HG02970 (cell line): Measurements from ENCODE around the gene TEX261.
A peak's percentile ranks its signal among the peaks of the same experiment; 100 is the strongest.
"Not testable (repeated sequence)": the region's sequence is repeated elsewhere in the genome, so short reads cannot be mapped to it uniquely, and the experiment has no call there.

ENCODE experiments used
- ATAC-seq: cut with Tn5 transposase; IDR thresholded peaks from one replicate; pipeline ENCODE4 v1.9.1; 2021; ENCODE audit warnings: mild to moderate bottlenecking, moderate library complexity, moderate number of reproducible peaks; ENCODE audit not compliant: unreplicated experiment, low FRiP score

TEX261 gene

DNA sequence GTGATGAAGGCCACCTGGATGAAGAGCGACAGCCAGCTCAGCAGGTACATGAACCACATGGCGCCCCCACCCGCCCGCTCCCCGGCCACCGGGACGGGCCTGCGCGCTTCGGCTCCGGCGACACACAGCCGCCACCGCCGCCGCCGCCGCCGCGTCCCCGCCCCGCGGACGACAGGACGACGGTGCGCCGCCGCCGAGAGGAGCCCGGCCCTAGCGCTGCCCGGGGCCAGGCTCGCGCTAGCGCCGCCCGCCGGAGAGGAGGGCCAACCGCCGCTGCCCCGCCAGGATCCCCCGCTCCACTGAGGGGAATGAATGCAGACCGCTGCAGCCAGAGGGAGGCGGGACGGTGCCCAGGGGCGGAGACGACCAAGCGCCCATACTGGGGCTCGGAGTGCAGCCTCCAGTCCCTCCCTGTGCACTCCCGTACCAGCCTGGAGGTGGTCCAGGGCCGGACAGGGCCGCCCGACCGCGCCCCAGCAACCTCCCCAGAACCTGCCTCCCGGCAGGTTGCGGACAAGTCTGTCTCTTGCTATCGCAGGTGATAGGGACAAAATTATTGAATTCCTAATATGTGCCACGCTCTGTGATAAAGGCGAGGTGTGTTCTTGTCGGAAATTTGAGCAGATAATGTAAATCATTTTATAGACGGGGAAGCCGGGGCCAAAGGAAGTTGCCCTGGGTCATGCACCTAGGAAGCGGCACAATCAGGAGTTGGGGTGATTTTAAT is at the start of gene TEX261:
Gene TEX261 (minus strand): TSS at position 175 of the 727 bp plus-strand sequence. CDS start 116 bp downstream, at position 59.
- peak; percentile 90 for ATAC-seq

- ATAC-seq, result no peak
Observed at GRCh38 chr2:71043531-71044407, 49.1 kb upstream of the TEX261 start.

DNA sequence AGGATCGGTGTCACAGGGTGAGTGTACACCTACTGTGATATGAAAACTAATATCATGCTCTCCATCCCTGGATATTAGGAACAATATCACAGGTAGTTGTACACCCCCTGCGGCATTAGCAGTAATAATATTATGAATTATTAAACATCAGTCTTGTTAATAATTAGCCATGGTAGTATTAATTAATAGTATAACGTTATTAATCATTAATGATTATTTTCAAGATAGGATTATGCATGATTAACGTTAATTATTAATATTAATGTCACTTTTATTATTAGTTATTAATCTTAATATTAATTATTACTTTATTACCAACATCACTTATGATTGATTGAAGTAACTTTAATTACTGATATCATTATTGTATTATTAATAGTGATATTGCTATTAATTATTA is 47.6 kb upstream of the TEX261 start:
- ATAC-seq, result no peak

- ATAC-seq, result not testable (repeated sequence)
Observed at GRCh38 chr2:71036296-71036695, 41.6 kb upstream of the TEX261 start.

- ATAC-seq, result not testable (repeated sequence)
Observed at GRCh38 chr2:71023553-71024243, 29.0 kb upstream of the TEX261 start.

GRCh38 chr2:71021394-71021793 is 26.7 kb upstream of the TEX261 start:
- ATAC-seq, result not testable (repeated sequence)

DNA sequence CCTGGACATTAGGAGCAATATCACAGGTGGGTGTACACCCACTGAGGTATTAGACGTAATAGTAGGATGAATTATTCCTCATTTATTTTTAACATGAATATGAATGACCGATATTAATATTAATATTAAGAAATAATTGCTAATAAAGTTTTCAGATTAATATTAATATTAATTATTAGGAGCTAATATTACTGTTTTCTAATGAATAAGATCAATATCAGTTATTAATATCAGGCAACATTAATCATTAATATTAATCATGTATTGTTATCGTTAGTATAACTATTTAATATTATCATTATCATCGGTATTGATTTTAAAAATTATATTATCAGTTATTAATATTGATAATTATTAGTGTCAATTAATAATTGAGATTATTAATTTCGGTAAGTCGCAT is 25.3 kb upstream of the TEX261 start:
- not testable (repeated sequence) for ATAC-seq

DNA sequence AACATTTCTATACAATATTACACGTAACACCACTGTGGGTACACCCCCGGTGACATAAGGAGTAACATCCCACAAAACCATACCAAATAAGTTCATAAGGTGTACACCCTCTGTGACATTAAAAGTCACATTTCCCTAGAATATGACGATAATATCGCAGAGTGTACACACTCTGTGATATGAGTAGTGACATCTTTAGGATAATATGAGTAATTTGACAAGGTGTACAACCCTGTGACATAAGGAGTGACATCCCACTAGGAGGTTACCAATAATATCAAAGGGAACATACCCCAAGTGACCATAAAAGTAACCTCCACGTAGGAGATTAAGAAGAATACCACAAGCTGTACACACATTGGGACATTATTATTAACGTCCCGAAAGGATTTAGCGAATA is 24.0 kb upstream of the TEX261 start:
- no peak for ATAC-seq

DNA sequence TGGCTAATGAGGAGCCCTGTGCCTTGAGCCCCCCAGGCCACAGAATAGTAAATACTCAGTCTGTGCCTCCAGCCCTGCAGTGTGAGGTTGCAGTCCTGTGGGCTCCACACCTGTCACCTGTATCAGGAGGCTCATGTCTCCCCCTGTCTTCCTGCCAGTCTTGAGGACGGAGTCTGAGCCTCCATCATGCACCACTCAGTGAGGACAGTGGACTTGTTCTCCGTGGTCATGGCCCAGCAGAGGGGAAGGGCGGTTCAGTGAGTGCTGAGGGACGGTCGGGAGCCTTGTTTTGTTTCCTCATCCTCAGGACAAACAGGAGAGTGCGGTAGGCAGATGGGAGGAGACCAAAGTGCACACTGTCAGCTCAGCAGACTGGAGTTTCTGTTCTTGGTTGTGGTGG is 17.1 kb upstream of the TEX261 start:
- not testable (repeated sequence) for ATAC-seq

GRCh38 chr2:71008342-71008741 is 13.7 kb upstream of the TEX261 start:
- ATAC-seq, result no peak

- ATAC-seq, result no peak
Observed at GRCh38 chr2:71006955-71007799, 12.5 kb upstream of the TEX261 start.

DNA sequence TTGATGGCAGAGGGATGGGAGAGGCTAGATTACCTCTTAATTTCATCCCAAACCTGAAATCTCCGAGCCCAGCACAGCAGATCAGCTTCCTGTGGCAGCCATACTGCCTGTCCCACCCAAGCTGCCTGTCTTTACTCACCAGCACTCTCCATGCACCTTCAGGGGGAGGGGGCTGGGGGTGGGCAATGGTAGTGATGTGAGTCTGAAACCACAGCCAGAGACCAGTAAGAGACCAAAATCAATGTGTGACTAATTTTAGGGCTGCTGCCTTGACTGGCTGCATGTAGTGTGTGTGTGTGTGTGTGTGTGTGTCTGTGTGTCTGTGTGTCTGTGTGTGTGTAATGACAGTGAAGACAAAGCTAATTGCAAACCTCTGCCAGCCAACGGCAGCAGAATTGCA is 11.7 kb upstream of the TEX261 start:
- ATAC-seq, result no peak

DNA sequence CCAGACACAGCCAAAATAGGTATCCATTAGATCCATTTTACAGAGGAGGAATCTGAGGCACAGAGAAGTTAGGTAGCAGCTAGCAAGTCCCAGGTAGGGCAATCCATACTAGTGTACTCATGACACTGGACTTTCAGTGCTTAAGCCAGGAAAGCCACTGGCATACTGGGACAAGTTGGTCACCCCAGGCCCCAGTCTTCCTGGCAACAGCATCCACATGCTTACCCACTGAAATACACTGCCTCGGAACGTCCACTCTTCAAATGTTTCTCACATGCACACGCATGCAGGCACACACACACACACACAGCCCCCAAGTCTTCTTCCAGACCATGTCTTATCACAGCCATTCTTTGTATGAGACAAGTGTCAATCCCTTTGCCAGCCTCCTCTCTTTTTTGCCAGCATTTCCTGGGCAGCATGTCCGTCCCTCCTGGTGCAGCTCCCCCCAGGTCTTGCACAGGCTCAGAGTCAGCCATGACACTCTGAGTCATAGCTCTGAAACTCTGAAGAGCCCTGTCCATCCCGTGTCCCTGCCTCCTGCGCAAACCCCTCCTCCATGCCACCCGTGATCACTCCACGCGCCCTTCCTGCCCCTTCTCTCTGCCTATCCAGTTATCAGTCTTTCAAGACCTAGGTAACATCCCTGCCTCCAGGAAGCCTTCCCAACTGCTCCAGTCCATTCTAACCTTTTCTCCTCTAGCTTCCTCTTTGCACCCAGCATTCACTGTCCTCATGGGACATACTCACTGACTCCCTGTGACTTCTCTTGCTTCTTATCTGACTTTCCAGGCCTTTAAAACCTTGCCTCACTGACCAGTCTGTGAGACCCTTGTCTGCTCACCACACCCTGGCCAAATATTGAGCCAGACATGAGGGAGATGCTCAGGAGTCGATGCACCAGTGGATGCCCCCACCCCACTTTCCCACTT is 10.9 kb upstream of the TEX261 start:
- no peak for ATAC-seq

GRCh38 chr2:71004857-71005256 is 10.2 kb upstream of the TEX261 start:
- no peak for ATAC-seq

DNA sequence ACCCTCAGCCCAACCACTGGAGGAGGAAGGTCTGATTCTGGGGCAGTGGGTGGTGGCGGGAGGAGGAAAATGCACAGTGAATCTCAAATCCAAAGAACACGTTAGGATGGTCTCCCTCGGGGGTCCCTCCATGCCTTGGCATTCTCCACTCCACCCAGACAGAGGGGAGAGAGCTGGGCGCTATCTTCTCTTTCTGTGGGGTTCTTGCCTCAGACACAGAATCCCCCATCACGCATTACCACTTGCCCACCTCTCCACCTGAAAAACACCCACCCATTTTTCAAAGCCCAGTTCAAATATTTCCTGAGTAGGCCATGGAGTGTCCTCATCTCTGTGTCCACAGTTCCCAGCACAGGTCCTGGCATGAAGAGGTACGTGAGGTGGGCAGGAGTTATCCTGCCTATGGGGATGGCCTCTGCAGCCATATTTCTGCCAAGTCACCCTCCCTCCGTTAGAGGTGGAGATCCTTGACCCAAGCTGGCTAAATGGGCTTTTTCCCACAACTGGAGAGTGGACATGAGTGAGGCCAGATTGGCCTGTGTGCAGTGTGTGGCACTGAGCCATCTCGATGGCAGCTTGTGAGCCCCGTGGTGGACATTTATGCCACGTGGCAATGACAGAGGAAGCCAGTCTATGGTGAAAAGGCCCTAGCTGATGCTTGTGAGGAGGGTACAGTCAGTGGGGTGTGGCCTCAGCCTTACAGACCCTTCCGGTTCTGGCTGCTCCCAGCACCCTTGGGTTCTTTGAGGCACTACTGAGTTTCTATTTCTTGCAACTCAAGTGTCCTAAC is 9.5 kb upstream of the TEX261 start:
- ATAC-seq, result no peak

DNA sequence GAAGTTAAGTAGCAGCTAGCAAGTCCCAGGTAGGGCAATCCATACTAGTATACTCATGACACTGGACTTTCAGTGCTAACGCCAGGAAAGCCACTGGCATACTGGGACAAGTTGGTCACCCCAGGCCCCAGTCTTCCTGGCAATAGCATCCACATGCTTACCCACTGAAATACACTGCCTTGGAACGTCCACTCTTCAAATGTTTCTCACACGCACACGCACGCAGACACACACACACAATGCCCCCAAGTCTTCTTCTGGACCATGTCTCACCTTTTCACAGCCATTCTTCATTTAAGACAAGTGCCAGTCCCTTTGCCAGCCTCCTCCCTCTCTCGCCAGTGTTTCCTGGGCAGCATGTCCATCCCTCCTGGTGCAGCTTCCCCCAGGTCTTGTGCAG is 8.7 kb upstream of the TEX261 start:
- ATAC-seq, result no peak

DNA sequence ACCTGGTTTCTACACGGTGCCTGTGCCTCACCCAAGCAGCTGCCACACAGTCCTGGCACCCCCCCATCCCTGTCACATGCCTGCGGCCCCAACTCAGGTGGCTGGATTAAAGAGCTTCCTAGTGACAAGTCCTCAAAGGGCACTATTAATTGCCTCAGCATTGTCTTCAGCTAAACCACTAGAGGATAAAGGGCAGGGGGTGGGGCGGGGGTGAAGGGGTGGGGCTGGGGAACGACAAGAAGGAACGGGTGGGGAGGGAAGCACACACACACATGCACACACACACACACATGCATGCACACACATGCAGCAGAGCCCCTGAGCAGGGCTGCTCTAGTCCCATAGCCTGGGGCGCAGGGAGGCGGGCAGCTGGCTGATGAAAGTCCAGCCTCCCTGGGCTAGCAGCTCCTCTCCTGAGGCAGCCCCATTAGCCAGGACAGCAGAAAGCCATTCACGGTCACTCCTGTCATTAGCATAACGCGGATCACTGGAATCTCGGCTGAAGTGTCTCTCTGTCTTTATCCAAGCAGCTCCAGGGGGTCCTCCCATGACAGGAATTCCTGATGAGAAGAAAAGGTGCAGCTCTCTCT is 7.4 kb upstream of the TEX261 start:
- ATAC-seq, result no peak

- ATAC-seq, result no peak
Observed at GRCh38 chr2:71001592-71001927, 6.9 kb upstream of the TEX261 start.
